HCT116 (cell line): ENCODE data around the gene MUC15. TPM values are rescaled to one million over a fixed set of nuclear protein-coding genes. Genes with fewer than 3 reads are reported as not detected.

Experiments used
- ATAC-seq: fragments of 200-7000 bp; cut with Tn5 transposase; 2 replicates; pipeline ENCODE4 v1.9.1; 2020; ENCODE audit warnings: mild to moderate bottlenecking, moderate library complexity
- BruUV-seq: library from RNA; stranded (reverse); fragments of 400-500 nt; replicated peaks from 2 replicates; lab custom pipeline; 2021; lab: Mats Ljungman, UMichigan
- CTCF ChIA-PET: fragments of 300-600 bp; sonication (Branson Sonifier 250); formaldehyde crosslinking; loops from one replicate; lab custom pipeline; 2021; ENCODE audit warnings: antibody characterized with exemption; lab: Charles Lee
- POLR2A ChIA-PET: fragments of 300-600, 350-600 bp; sonication (Branson Sonifier 250); formaldehyde crosslinking; loops from one replicate; lab custom pipeline; 2021; ENCODE audit warnings: antibody characterized with exemption; lab: Charles Lee
- RAD21 ChIA-PET, 2 experiments: fragments of 300-600 bp; sonication (Branson Sonifier 250); formaldehyde crosslinking; loops; one replicate each; lab custom pipeline; 2023; ENCODE audit warnings: low total read pairs in 2 of 2; ENCODE audit not compliant: uncharacterized antibody in 2 of 2, unreplicated experiment in 2 of 2, low non-redundant PET in 1 of 2; lab: Charles Lee
- DNase-seq: peaks from one replicate; pipeline ENCODE4 v3.0.0-alpha.2; 2010; ENCODE audit warnings: low read depth, low spot score
- H2AFZ ChIP-seq: fragments of 200-600 bp; shearing (Covaris generic), sonication (generic); 2 replicates; pipeline ENCODE4 v1.6.1; 2017; ENCODE audit warnings: low read depth, mixed run types, mixed read lengths, antibody characterized with exemption, low read length; ENCODE audit not compliant: poor library complexity, severe bottlenecking
- H3K27ac ChIP-seq: 2 replicates; pipeline ENCODE4 v1.5.1; 2012; ENCODE audit warnings: low read depth, low read length
- H3K27me3 ChIP-seq: fragments of 200-600 bp; sonication (generic); 2 replicates; pipeline ENCODE4 v1.6.1; 2016; ENCODE audit warnings: mixed run types, low read length, mixed read lengths; ENCODE audit not compliant: insufficient read depth
- H3K36me3 ChIP-seq, 2 experiments: fragments of 200-500 bp in 1 of 2; fragments of 200-600 bp in 1 of 2; sonication (Bioruptor generic) in 1 of 2; sonication (generic) in 1 of 2; 2 replicates each; pipeline versions ENCODE4 v1.5.1 to v1.6.1; 2014 to 2016; ENCODE audit warnings: low read length in 2 of 2, inconsistent platforms in 1 of 2, mixed read lengths in 1 of 2, mixed run types in 1 of 2; ENCODE audit not compliant: insufficient read depth in 2 of 2, control insufficient read depth in 1 of 2
- H3K4me1 ChIP-seq, 2 experiments: fragments of 200-600 bp in 1 of 2; sonication (generic) in 1 of 2; 2 replicates each; pipeline versions ENCODE4 v1.5.1 to v1.6.1; 2012 to 2017; ENCODE audit warnings: low read length in 2 of 2, inconsistent platforms in 1 of 2, mild to moderate bottlenecking in 1 of 2, mixed read lengths in 1 of 2, mixed run types in 1 of 2, moderate library complexity in 1 of 2; ENCODE audit not compliant: insufficient read depth in 2 of 2, control insufficient read depth in 1 of 2
- H3K4me2 ChIP-seq: fragments of 200-600 bp; sonication (generic); 2 replicates; pipeline ENCODE4 v1.6.1; 2017; ENCODE audit warnings: mixed run types, low read length, mixed read lengths
- H3K4me3 ChIP-seq, 2 experiments: fragments of 200-600 bp in 1 of 2; sonication (generic) in 1 of 2; replicated peaks in 1 of 2; 2 replicates each; pipeline ENCODE4 v1.5.1; 2011 to 2016; ENCODE audit warnings: low read length in 2 of 2, control low read depth in 1 of 2, low read depth in 1 of 2, mild to moderate bottlenecking in 1 of 2, mixed read lengths in 1 of 2, mixed run types in 1 of 2
- H3K79me2 ChIP-seq: fragments of 200-600 bp; sonication (generic); 2 replicates; pipeline ENCODE4 v1.6.1; 2017; ENCODE audit warnings: mild to moderate bottlenecking, mixed run types, low read length, moderate library complexity, mixed read lengths; ENCODE audit not compliant: insufficient read depth
- H3K9ac ChIP-seq: fragments of 200-600 bp; sonication (generic); 2 replicates; pipeline ENCODE4 v1.6.1; 2016; ENCODE audit warnings: low read length, mixed read lengths
- H3K9me2 ChIP-seq: fragments of 200-600 bp; sonication (generic), shearing (Covaris generic); 2 replicates; pipeline ENCODE4 v1.6.1; 2017; ENCODE audit warnings: mixed run types, mild to moderate bottlenecking, moderate library complexity; ENCODE audit not compliant: insufficient read depth
- H3K9me3 ChIP-seq, 2 experiments: fragments of 200-500 bp in 1 of 2; fragments of 200-600 bp in 1 of 2; sonication (Bioruptor generic) in 1 of 2; sonication (generic) in 1 of 2; 2 replicates each; pipeline ENCODE4 v1.6.1; 2014 to 2017; ENCODE audit warnings: low read length in 2 of 2, mixed read lengths in 2 of 2, inconsistent platforms in 1 of 2, low read depth in 1 of 2, mild to moderate bottlenecking in 1 of 2, mixed run types in 1 of 2, moderate library complexity in 1 of 2; ENCODE audit not compliant: control insufficient read depth in 1 of 2, insufficient read depth in 1 of 2
- H4K20me1 ChIP-seq: fragments of 200-600 bp; sonication (generic), shearing (Covaris generic); 2 replicates; pipeline ENCODE4 v1.6.1; 2017; ENCODE audit warnings: mixed run types, mild to moderate bottlenecking, moderate library complexity; ENCODE audit not compliant: insufficient read depth
- CBX3 ChIP-seq: IDR thresholded peaks from 2 replicates; pipeline ENCODE4 v1.6.1; 2012; ENCODE audit warnings: low read depth
- EZH2phosphoT487 ChIP-seq: fragments of 200-600 bp; IDR thresholded peaks from 2 replicates; pipeline ENCODE4 v1.6.1; 2018; ENCODE audit warnings: antibody characterized with exemption, borderline replicate concordance
- FOSL1 ChIP-seq: IDR thresholded peaks from 2 replicates; pipeline ENCODE4 v1.6.1; 2012; ENCODE audit warnings: low read depth
- JUND ChIP-seq: IDR thresholded peaks from 2 replicates; pipeline ENCODE4 v1.6.1; 2012
- RAD21 ChIP-seq: IDR thresholded peaks from 2 replicates; pipeline ENCODE4 v1.6.1; 2012; ENCODE audit warnings: low read depth, mild to moderate bottlenecking
- SRF ChIP-seq: IDR thresholded peaks from 2 replicates; pipeline ENCODE4 v1.6.1; 2012; ENCODE audit warnings: low read depth
- YY1 ChIP-seq: IDR thresholded peaks from 2 replicates; pipeline ENCODE4 v1.6.1; 2011; ENCODE audit warnings: low read length, low read depth, moderate library complexity, mild to moderate bottlenecking; ENCODE audit not compliant: insufficient replicate concordance; ENCODE audit errors: extremely low read depth
- ZBTB33 ChIP-seq: IDR thresholded peaks from 2 replicates; pipeline ENCODE4 v1.6.1; 2011; ENCODE audit warnings: mild to moderate bottlenecking, low read length, moderate library complexity; ENCODE audit not compliant: insufficient replicate concordance; ENCODE audit errors: extremely low read depth
- ZFX ChIP-seq: fragments of 450-650 bp; IDR thresholded peaks from 2 replicates; pipeline ENCODE4 v1.6.1; 2017
- intact Hi-C: fragments of 100-400 bp; cut with micrococcal nuclease; formaldehyde crosslinking; loops from 2 replicates; pipeline ENCODE4 v1.10.0; 2022
- total RNA-seq: library from RNA; stranded (reverse); gene quantifications from one replicate; pipeline ENCODE4 v1.2.1, GENCODE V29; 2021; ENCODE audit not compliant: unreplicated experiment
- TF ChIP-seq, protein P1 (sequence below): IDR thresholded peaks from 2 replicates; pipeline ENCODE4 v1.6.1; 2012

The MUC15 gene
- total RNA-seq, 1 experiment from 2014 or later: not detected

GRCh38 chr11:26618441-26618840, 46.4 kb upstream of the MUC15 start:
- intact Hi-C loops: no loop called here
- TF ChIP-seq JUND (no peak), EZH2phosphoT487 (no peak), ZFX (no peak), RAD21 (no peak), CBX3 (no peak), FOSL1 (no peak), ZBTB33 (no peak), YY1 (no peak), SRF (no peak)
- TF ChIP-seq, protein P1, sequence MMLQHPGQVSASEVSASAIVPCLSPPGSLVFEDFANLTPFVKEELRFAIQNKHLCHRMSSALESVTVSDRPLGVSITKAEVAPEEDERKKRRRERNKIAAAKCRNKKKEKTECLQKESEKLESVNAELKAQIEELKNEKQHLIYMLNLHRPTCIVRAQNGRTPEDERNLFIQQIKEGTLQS: no peak
- no peaks in the 10 kb centered on the region for H3K9me2 ChIP-seq
- no TSS peak for BruUV-seq
- no peaks in the 10 kb centered on the region for H4K20me1 ChIP-seq
- H3K9ac ChIP-seq: no peak overlapping the region
- ChIA-PET POLR2A (no interaction called here), CTCF (no interaction called here), RAD21 (no interaction called here)
- DNase-seq: no peak
- H2AFZ ChIP-seq: no peak overlapping the region
- H3K79me2 ChIP-seq: no peaks in the 10 kb centered on the region
- H3K4me1 ChIP-seq: no peaks in the 10 kb centered on the region
- peaks cover 0 to 6% of the 10 kb centered on the region in 2 experiments; a peak in 1 of 4 replicates for H3K9me3 ChIP-seq
- H3K36me3 ChIP-seq: no peaks in the 10 kb centered on the region
- H3K4me3 ChIP-seq: no peak overlapping the region
- ATAC-seq: no peak
- no peak overlapping the region for H3K27ac ChIP-seq
- no peaks in the 10 kb centered on the region for H3K27me3 ChIP-seq
- H3K4me2 ChIP-seq: no peak overlapping the region
